ENCODE measurements around the gene NEURL1B. TPM values are rescaled to one million over a fixed set of nuclear protein-coding genes. Genes with fewer than 3 reads are reported as not detected.

The NEURL1B gene
- total and polyA plus RNA-seq, 10 of the 15 experiments (the other 5 are each of a cell fraction or from before 2014, with no cell fraction given), result 0.04 to 0.28 (median 0.05) TPM; not detected in 4

DNA sequence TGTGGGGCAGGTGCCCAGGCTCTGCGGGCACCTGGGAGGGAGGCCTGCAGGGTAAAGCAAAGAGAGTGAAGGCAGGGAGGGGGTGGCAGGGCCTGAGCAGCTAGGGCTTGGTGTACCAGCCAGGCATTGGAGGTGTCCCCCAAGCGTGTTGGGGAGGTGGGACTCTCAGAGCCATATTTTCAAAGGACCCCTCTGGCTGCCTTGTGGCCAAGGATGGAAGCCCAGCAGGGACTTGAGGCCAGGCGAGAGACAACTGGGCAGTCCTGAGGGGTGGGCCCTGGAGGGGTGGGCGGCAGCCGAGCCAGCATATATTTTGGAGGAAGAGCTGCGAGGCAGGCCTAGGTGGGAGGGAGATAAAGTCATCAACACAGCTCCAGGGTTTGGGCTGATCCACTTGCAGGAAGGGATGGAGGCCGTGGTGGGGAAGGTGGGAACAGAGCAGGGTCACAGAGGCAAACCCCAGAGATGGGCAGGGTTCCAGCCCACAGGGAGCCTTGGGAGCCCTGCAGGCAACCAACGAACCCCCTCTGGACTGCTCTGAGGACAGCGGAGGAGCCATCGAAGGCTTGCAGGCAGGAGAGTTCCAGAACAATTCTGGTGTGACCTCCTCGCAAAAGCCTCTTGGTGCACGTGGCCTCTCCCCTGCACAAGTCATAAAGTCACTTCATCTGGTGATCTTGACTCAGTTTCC, 94.2 kb downstream of the NEURL1B start (continued):
- no peak for TF ChIP-seq JUND (IDR thresholded peaks at IDR 0.05; ENCODE audit: low read depth, low read length)

GRCh38 chr5:172736508-172737135, 95.6 kb downstream of the NEURL1B start:
- CTCF ChIA-PET, result no interaction called here
- no peaks in the 10 kb centered on the region for H4K20me1 ChIP-seq (ENCODE audit: control insufficient read depth, insufficient read depth)
- H3K27ac ChIP-seq (ENCODE audit: control insufficient read depth, insufficient read depth), result no peak overlapping the region
- in situ Hi-C loops (cut with MboI), result no loop called here
- H3K79me2 ChIP-seq (ENCODE audit: control insufficient read depth, insufficient read depth, low read length), result no peaks in the 10 kb centered on the region
- H3K4me2 ChIP-seq (ENCODE audit: control insufficient read depth, insufficient read depth), result no peak overlapping the region
- SMC1A ChIA-PET (ENCODE audit: uncharacterized antibody, unreplicated experiment), result no interaction called here
- H3K4me3 ChIP-seq, result no peak overlapping the region
- H3K27me3 ChIP-seq (replicated peaks in 1 of 2; ENCODE audit: control insufficient read depth in 2 of 2, insufficient read depth in 2 of 2, low read length in 1 of 2), result peaks cover 0 to 2% of the 10 kb centered on the region in 2 experiments; a peak in 2 of 4 replicates
- no peaks in the 10 kb centered on the region for H3K36me3 ChIP-seq (ENCODE audit: control insufficient read depth in 2 of 2, insufficient read depth in 2 of 2, low read length in 1 of 2)
- ATAC-seq (no peak), DNase-seq (ENCODE audit: low read depth, low spot score) (no peak), FAIRE-seq (no peak)
- no TSS peak for BruUV-seq (replicated peaks)
- 52% methylated on average over 6 of the region's 11 CpGs for WGBS (ENCODE audit: insufficient coverage, insufficient replicate concordance, low lambda C conversion rate, missing lambda C conversion rate)
- POLR2A ChIA-PET, result no interaction called here
- H3K9me3 ChIP-seq (replicated peaks; ENCODE audit: control insufficient read depth, insufficient read depth, low read length), result no peaks in the 10 kb centered on the region
- no peaks in the 10 kb centered on the region for H3K4me1 ChIP-seq (ENCODE audit: control insufficient read depth, insufficient read depth, low read length)
- no peak overlapping the region for H2AFZ ChIP-seq (ENCODE audit: control insufficient read depth, low read depth, low read length)
- H3K9ac ChIP-seq (ENCODE audit: control insufficient read depth, insufficient read depth, low read length), result no peak overlapping the region
- intact Hi-C loops (cut with micrococcal nuclease; ENCODE audit: unreplicated experiment), result no loop called here
- RAD21 ChIA-PET (ENCODE audit: unreplicated experiment), result no interaction called here
- TF ChIP-seq CEBPB (IDR thresholded peaks at IDR 0.05; ENCODE audit: borderline replicate concordance in 1 of 2, low read depth in 2 of 2, low read length in 2 of 2) (no peak), JUND (IDR thresholded peaks at IDR 0.05; ENCODE audit: low read depth, low read length) (no peak), ZNF24 (IDR thresholded peaks at IDR 0.05) (no peak), ATF7 (IDR thresholded peaks at IDR 0.05; ENCODE audit: low read depth) (no peak), RAD51 (IDR thresholded peaks at IDR 0.05) (no peak), FOXM1 (IDR thresholded peaks at IDR 0.05; ENCODE audit: low read depth, low read length) (no peak), PAX5 (IDR thresholded peaks at IDR 0.05; ENCODE audit: borderline replicate concordance, low read depth, low read length) (no peak), SUPT20H (IDR thresholded peaks at IDR 0.05; ENCODE audit: borderline replicate concordance, control insufficient read depth, low read depth, low read length) (no peak), CHD2 (IDR thresholded peaks at IDR 0.05; ENCODE audit: borderline replicate concordance, low read depth, low read length) (no peak), MTA2 (IDR thresholded peaks at IDR 0.05; ENCODE audit: low read depth) (no peak), GATAD2B (conservative IDR thresholded peaks at IDR 0.05; ENCODE audit: low read depth) (no peak), EP300 (IDR thresholded peaks at IDR 0.05; ENCODE audit: borderline replicate concordance in 1 of 2, control insufficient read depth in 1 of 2, low read depth in 2 of 2, low read length in 2 of 2) (no peak), FOXK2 (IDR thresholded peaks at IDR 0.05) (no peak), ZSCAN29 (IDR thresholded peaks at IDR 0.05) (no peak), ZBTB11 (CRISPR knock-in tag; IDR thresholded peaks at IDR 0.05) (no peak)
- TF ChIP-seq, protein P1, sequence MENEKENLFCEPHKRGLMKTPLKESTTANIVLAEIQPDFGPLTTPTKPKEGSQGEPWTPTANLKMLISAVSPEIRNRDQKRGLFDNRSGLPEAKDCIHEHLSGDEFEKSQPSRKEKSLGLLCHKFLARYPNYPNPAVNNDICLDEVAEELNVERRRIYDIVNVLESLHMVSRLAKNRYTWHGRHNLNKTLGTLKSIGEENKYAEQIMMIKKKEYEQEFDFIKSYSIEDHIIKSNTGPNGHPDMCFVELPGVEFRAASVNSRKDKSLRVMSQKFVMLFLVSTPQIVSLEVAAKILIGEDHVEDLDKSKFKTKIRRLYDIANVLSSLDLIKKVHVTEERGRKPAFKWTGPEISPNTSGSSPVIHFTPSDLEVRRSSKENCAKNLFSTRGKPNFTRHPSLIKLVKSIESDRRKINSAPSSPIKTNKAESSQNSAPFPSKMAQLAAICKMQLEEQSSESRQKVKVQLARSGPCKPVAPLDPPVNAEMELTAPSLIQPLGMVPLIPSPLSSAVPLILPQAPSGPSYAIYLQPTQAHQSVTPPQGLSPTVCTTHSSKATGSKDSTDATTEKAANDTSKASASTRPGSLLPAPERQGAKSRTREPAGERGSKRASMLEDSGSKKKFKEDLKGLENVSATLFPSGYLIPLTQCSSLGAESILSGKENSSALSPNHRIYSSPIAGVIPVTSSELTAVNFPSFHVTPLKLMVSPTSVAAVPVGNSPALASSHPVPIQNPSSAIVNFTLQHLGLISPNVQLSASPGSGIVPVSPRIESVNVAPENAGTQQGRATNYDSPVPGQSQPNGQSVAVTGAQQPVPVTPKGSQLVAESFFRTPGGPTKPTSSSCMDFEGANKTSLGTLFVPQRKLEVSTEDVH (IDR thresholded peaks at IDR 0.05; ENCODE audit: low read depth, partially characterized antibody), result no peak
